LNCaP clone FGC (cell line): ENCODE results near the gene GUK1.

Experiments used
- DNase-seq: peaks from one replicate; pipeline ENCODE4 v3.0.0-alpha.2; 2011; ENCODE audit warnings: low read depth
- H3K4me3 ChIP-seq: 2 replicates; pipeline ENCODE4 v1.5.1; 2011; ENCODE audit warnings: mild to moderate bottlenecking, low read depth, low read length, control low read depth
- TF ChIP-seq, protein P1 (sequence below): IDR thresholded peaks from 2 replicates; pipeline ENCODE4 v1.5.1; 2012; ENCODE audit warnings: mild to moderate bottlenecking; ENCODE audit not compliant: control insufficient read depth, insufficient read depth; ENCODE audit errors: extremely low read depth

GUK1 gene

DNA sequence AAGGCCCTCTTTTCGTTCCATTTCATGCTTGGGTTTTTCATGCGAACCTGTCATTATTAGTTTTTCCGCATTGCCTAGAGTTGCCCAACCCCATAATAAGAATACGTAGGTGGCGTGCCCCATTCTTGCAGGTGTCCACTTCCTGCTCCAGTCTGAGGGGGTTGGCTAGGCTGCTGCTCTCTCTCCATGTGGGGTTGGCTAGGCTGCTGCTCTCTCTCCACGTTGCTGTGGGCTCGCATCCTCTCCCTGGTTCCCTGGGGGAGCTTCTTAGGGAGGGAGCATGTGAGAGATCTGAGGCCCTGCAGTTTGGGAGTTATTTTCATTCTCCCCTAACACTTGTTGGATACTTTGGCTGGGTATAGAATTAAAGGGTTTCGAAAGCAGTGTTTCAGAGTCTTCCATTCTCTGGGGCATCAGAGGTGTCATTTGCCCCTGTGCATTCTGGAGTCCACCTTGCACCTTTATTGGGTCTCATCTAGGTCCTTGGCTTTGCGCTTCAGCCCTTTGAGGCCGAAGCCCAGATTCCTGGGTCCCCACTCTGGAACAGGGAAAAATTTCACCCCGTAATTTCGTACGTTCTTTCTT is 45.6 kb upstream of the GUK1 start:
- no peak overlapping the region for H3K4me3 ChIP-seq
- TF ChIP-seq, protein P1, sequence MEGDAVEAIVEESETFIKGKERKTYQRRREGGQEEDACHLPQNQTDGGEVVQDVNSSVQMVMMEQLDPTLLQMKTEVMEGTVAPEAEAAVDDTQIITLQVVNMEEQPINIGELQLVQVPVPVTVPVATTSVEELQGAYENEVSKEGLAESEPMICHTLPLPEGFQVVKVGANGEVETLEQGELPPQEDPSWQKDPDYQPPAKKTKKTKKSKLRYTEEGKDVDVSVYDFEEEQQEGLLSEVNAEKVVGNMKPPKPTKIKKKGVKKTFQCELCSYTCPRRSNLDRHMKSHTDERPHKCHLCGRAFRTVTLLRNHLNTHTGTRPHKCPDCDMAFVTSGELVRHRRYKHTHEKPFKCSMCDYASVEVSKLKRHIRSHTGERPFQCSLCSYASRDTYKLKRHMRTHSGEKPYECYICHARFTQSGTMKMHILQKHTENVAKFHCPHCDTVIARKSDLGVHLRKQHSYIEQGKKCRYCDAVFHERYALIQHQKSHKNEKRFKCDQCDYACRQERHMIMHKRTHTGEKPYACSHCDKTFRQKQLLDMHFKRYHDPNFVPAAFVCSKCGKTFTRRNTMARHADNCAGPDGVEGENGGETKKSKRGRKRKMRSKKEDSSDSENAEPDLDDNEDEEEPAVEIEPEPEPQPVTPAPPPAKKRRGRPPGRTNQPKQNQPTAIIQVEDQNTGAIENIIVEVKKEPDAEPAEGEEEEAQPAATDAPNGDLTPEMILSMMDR: no peak
- DNase-seq: no peak

DNA sequence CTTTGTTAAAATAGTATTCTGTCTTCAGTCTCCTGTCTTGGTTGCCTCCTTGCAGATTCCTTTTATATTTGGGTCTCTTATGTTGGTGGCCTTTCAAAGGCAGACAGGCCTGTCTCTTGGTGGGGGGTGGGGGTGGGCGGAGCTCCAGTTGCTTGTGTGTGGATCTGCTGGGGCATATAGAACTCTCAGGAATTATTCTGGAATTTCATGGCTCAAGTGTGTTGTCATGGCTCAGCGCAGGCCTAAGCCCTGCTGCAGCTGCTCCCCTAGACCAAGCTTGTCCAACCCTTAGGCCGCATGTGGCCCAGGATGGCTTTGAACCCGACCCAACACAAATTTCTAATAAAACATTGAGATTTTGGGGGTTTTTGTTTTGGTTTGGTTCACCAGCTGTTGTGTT is 44.9 kb upstream of the GUK1 start:
- TF ChIP-seq, protein P1: no peak
- H3K4me3 ChIP-seq: no peak overlapping the region
- no peak for DNase-seq

DNA sequence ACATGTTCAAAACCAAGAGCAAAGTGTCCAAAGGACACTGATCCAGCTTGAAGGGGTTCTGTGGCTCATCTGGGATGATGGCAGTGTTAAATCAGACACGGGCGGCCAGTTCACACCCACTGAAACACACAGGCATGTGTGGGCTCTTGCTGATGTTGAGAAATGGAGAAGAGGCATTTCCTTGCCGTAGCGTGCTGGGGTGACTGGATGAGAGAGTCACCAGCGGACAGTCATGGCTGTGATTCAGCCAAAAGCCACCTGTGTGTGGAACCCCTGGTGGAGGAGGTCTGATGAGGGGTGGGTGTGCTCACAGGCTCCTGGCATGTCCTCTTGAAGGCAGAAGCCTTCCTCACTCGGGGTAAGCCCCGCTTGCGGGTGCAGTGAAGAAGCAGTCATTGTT is 44.1 kb upstream of the GUK1 start:
- TF ChIP-seq, protein P1: no peak
- DNase-seq: no peak
- H3K4me3 ChIP-seq: no peak overlapping the region

DNA sequence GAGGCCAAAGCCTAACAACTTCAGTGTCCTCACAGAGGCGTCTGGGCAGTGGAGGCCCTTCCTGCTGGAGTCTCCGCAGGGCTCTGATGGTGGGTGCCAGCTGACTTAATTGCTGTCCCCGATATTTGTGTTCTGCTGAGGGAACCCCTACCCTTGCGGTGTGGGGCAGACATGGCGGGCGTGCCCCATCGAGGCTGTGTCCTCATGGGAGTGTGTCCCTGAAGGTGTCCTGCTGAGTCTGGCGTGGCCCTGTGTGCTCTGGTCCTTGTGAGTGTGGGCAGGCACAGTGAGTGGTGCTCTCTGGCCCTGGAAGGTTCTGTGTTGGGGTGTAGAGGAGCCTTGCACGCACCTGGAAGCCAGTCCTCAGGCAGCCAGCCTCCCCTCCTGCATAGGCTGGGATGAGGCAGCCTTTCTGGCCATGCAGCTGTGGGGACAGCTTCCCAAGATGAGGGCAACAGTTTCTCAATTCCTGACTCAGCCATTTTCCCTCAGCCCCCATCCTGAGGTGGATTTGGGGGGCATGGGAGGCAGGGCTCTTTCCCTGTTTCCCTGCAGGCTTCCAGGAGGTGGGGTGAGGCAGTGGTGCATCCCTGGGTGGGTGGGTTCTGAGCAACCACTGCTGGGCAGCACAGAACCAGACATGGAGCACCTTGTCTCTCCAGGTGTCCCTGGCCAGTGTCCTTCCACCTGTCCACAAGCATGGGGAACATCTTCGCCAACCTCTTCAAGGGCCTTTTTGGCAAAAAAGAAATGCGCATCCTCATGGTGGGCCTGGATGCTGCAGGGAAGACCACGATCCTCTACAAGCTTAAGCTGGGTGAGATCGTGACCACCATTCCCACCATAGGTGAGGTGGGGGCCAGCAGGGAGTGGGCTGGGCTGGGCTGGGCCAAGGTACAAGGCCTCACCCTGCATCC is 43.4 kb upstream of the GUK1 start:
- TF ChIP-seq, protein P1: no peak
- no peak for DNase-seq
- H3K4me3 ChIP-seq: no peak overlapping the region

DNA sequence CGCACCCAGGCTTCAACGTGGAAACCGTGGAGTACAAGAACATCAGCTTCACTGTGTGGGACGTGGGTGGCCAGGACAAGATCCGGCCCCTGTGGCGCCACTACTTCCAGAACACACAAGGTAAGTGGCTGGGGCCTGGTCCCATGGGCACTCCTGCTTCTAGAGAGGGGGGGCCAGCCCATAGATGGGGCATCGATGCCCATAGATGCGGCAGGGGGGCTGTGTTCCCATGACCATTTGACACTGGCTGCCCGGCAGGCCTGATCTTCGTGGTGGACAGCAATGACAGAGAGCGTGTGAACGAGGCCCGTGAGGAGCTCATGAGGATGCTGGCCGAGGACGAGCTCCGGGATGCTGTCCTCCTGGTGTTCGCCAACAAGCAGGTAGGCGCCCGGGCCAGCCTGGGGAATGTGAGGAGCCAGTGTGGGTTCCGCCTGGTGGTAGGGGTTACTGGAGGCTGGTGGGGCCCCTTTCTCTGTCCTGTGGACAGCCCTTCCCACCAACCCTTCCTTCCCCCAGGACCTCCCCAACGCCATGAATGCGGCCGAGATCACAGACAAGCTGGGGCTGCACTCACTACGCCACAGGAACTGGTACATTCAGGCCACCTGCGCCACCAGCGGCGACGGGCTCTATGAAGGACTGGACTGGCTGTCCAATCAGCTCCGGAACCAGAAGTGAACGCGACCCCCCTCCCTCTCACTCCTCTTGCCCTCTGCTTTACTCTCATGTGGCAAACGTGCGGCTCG is 42.6 kb upstream of the GUK1 start:
- TF ChIP-seq, protein P1: no peak
- DNase-seq: no peak
- no peak overlapping the region for H3K4me3 ChIP-seq

DNA sequence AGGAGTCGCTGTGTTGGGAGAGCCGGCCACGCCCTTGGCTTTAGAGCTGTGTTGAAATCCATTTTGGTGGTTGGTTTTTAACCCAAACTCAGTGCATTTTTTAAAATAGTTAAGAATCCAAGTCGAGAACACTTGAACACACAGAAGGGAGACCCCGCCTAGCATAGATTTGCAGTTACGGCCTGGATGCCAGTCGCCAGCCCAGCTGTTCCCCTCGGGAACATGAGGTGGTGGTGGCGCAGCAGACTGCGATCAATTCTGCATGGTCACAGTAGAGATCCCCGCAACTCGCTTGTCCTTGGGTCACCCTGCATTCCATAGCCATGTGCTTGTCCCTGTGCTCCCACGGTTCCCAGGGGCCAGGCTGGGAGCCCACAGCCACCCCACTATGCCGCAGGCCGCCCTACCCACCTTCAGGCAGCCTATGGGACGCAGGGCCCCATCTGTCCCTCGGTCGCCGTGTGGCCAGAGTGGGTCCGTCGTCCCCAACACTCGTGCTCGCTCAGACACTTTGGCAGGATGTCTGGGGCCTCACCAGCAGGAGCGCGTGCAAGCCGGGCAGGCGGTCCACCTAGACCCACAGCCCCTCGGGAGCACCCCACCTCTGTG is 41.7 kb upstream of the GUK1 start:
- no peak for DNase-seq
- TF ChIP-seq, protein P1: no peak
- no peak overlapping the region for H3K4me3 ChIP-seq
